ENCODE data around the gene HNRNPUL1. TPM values are rescaled to one million over a fixed set of nuclear protein-coding genes. Genes with fewer than 3 reads are reported as not detected.

Gene HNRNPUL1
- total and polyA plus RNA-seq, 10 of the 15 experiments (the other 5 are each of a cell fraction or from before 2014, with no cell fraction given) = 11.1 to 276 (median 117) TPM

GRCh38 chr19:41339936-41340335 is 75.8 kb downstream of the HNRNPUL1 start:
- no peak overlapping the region for H3K4me2 ChIP-seq (ENCODE audit: control insufficient read depth, insufficient read depth)
- H3K4me3 ChIP-seq = no peak overlapping the region
- no peak for DNase-seq (ENCODE audit: low read depth, low spot score)
- peaks cover 7% of the 10 kb centered on the region for H3K4me1 ChIP-seq (ENCODE audit: control insufficient read depth, insufficient read depth, low read length)
- no peak overlapping the region for H3K27ac ChIP-seq (ENCODE audit: control insufficient read depth, insufficient read depth)
- H3K79me2 ChIP-seq (ENCODE audit: control insufficient read depth, insufficient read depth, low read length) = peaks cover 1% of the 10 kb centered on the region
- H3K27me3 ChIP-seq (replicated peaks in 1 of 2; ENCODE audit: control insufficient read depth in 2 of 2, insufficient read depth in 2 of 2, low read length in 1 of 2) = no peaks in the 10 kb centered on the region
- BruUV-seq (replicated peaks) = TSS peak; percentile 85
- ChIA-PET CTCF (no interaction called here), RAD21 (ENCODE audit: unreplicated experiment) (interaction anchor here (0.8 kb wide), 1 partner anchor 9 kb away, joined by 3 read pairs; no protein-coding TSS in a partner anchor), POLR2A (interaction anchor here (0.7 kb wide), 1 partner anchor 565 kb away, joined by 3 read pairs; no protein-coding TSS in a partner anchor), SMC1A (ENCODE audit: uncharacterized antibody, unreplicated experiment) (no interaction called here)
- TF ChIP-seq ATF7 (IDR thresholded peaks at IDR 0.05; ENCODE audit: low read depth) (no peak), SREBF2 (IDR thresholded peaks at IDR 0.05; ENCODE audit: low read length) (no peak), CBX3 (IDR thresholded peaks at IDR 0.05; ENCODE audit: borderline replicate concordance, low read depth) (no peak)
- TF ChIP-seq, protein P1, sequence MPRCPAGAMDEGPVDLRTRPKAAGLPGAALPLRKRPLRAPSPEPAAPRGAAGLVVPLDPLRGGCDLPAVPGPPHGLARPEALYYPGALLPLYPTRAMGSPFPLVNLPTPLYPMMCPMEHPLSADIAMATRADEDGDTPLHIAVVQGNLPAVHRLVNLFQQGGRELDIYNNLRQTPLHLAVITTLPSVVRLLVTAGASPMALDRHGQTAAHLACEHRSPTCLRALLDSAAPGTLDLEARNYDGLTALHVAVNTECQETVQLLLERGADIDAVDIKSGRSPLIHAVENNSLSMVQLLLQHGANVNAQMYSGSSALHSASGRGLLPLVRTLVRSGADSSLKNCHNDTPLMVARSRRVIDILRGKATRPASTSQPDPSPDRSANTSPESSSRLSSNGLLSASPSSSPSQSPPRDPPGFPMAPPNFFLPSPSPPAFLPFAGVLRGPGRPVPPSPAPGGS (IDR thresholded peaks at IDR 0.05; ENCODE audit: borderline replicate concordance, insufficient read depth, low read depth, low read length, poor library complexity, severe bottlenecking) = no peak
- TF ChIP-seq, protein P2, sequence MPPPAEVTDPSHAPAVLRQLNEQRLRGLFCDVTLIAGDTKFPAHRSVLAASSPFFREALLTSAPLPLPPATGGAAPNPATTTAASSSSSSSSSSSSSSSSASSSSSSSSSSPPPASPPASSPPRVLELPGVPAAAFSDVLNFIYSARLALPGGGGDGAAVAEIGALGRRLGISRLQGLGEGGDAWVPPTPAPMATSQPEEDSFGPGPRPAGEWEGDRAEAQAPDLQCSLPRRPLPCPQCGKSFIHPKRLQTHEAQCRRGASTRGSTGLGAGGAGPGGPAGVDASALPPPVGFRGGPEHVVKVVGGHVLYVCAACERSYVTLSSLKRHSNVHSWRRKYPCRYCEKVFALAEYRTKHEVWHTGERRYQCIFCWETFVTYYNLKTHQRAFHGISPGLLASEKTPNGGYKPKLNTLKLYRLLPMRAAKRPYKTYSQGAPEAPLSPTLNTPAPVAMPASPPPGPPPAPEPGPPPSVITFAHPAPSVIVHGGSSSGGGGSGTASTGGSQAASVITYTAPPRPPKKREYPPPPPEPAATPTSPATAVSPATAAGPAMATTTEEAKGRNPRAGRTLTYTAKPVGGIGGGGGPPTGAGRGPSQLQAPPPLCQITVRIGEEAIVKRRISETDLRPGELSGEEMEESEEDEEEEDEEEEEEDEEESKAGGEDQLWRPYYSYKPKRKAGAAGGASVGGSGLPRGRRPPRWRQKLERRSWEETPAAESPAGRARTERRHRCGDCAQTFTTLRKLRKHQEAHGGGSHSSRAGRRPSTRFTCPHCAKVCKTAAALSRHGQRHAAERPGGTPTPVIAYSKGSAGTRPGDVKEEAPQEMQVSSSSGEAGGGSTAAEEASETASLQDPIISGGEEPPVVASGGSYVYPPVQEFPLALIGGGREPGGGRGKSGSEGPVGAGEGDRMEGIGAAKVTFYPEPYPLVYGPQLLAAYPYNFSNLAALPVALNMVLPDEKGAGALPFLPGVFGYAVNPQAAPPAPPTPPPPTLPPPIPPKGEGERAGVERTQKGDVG (CRISPR knock-in tag; IDR thresholded peaks at IDR 0.05) = no peak
- no peak for FAIRE-seq
- in situ Hi-C loops (cut with MboI) (no loop called here), intact Hi-C loops (cut with micrococcal nuclease; ENCODE audit: unreplicated experiment) (no loop called here)
- peaks cover 16 to 30% of the 10 kb centered on the region in 2 experiments; a peak in 3 of 4 replicates for H3K36me3 ChIP-seq (ENCODE audit: control insufficient read depth in 2 of 2, insufficient read depth in 2 of 2, low read length in 1 of 2)
- no peaks in the 10 kb centered on the region for H3K9me3 ChIP-seq (replicated peaks; ENCODE audit: control insufficient read depth, insufficient read depth, low read length)
- H2AFZ ChIP-seq (ENCODE audit: control insufficient read depth, low read depth, low read length) = no peak overlapping the region
- H3K9ac ChIP-seq (ENCODE audit: control insufficient read depth, insufficient read depth, low read length) = no peak overlapping the region
- 100% methylated on average over 4 of the region's 5 CpGs for WGBS (ENCODE audit: insufficient coverage, insufficient replicate concordance, low lambda C conversion rate, missing lambda C conversion rate)
- no peak for ATAC-seq
- no peaks in the 10 kb centered on the region for H4K20me1 ChIP-seq (ENCODE audit: control insufficient read depth, insufficient read depth)
